Measurements from ENCODE around the gene SSPN.

DNA sequence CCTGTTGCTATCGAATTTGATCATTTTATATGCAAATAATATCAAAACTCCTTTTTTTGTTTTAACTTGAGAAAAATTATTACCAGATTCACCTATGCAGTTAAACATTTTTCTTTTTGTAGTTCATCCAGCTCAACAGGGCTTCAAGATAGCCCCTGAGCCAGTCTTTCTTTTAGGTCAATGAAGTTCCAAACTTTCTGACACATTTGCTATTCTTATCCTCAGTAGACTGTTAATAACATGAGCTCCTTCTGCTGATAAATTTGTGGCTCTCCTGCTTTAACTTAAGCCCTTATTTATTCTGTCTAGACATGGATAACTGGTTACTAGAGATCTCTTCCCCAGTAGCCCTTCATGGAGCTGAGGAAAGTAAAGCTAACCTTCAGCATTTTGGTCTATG is 33.2 kb upstream of the SSPN start:
- TF ChIP-seq CTCF (conservative IDR thresholded peaks at IDR 0.05; ENCODE audit: low read depth, low read length): no peak
- TF ChIP-seq EZH2 (IDR thresholded peaks at IDR 0.05; ENCODE audit: low read length, unreplicated experiment): no peak
